AG10803 (cell line): Measurements from ENCODE around the gene KRTAP10-12.

Experiments
- DNase-seq: peaks from one replicate; pipeline ENCODE4 v3.0.0; 2010; ENCODE audit warnings: low read depth
- H3K4me3 ChIP-seq: 2 replicates; pipeline ENCODE4 v1.5.1; 2011; ENCODE audit warnings: mild to moderate bottlenecking, low read length, control low read depth
- TF ChIP-seq, protein P1 (sequence below): conservative IDR thresholded peaks from 2 replicates; pipeline ENCODE4 v1.5.1; 2011; ENCODE audit warnings: mild to moderate bottlenecking, low read length, control low read depth, inconsistent platforms

KRTAP10-12 gene

DNA sequence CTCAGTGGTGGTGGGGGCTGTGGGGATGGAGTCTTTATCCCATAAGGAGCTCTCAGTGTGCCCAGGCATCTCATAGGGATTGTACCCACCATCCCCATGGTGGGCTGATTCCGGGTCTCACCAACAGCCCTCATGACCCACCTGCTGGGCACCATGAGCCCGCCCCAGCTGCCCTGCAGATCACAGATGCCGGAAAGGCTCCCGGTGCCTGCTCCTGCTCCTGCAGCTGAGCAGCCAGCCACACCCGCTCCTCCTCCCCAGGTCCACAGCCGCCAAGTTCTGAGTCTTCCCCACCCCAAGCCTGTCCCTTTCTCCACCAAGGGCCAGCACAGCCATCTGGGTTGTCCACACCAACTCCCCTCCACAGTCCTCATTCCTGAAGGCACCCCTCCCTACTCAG is 29.9 kb downstream of the KRTAP10-12 start:
- H3K4me3 ChIP-seq, result no peak overlapping the region
- TF ChIP-seq, protein P1, sequence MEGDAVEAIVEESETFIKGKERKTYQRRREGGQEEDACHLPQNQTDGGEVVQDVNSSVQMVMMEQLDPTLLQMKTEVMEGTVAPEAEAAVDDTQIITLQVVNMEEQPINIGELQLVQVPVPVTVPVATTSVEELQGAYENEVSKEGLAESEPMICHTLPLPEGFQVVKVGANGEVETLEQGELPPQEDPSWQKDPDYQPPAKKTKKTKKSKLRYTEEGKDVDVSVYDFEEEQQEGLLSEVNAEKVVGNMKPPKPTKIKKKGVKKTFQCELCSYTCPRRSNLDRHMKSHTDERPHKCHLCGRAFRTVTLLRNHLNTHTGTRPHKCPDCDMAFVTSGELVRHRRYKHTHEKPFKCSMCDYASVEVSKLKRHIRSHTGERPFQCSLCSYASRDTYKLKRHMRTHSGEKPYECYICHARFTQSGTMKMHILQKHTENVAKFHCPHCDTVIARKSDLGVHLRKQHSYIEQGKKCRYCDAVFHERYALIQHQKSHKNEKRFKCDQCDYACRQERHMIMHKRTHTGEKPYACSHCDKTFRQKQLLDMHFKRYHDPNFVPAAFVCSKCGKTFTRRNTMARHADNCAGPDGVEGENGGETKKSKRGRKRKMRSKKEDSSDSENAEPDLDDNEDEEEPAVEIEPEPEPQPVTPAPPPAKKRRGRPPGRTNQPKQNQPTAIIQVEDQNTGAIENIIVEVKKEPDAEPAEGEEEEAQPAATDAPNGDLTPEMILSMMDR, result no peak
- no peak for DNase-seq

DNA sequence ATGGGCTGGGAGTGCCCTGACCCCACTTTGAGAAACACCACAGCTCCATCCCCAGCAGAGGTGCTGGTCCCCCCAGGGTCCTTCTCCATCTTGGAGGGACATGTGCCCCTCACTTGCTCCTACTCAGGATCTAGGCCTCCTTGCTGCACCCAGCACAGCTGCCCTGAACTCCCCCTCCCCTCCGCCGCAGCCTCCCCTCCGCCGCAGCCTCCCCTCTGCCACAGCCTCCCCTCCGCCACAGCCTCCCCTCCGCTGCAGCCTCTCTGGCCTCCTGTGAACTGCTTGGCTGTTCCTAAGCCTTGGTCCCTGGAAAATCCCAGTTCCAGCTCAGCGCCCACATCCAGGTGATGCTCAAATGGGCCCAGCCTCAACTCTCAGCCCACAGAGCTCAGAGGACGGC is 30.3 kb downstream of the KRTAP10-12 start:
- no peak for DNase-seq
- TF ChIP-seq, protein P1, result no peak

DNA sequence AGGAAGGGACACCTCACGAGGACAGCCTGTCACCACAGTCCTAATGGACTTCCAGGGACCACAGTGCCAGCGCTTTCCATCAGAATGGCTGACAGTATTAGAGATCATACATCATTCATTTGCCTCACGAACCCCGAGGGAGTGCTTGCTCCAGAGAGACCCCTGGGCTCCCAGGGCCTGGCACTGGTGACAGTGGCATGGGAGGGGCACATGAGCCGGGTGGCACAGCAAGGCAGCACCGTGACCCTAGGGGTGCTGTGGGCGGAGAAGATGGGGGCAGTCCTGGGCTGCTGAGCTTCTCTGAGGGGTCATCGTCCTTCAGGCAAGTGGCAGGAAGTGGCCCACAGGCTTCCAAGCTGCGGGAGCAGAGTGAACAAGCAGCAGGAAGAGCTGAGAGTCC is 30.8 kb downstream of the KRTAP10-12 start:
- DNase-seq, result no peak
- TF ChIP-seq, protein P1, result no peak
- H3K4me3 ChIP-seq, result no peak overlapping the region

More for the DNA sequence above, 30.3 kb downstream of the KRTAP10-12 start:
- no peak overlapping the region for H3K4me3 ChIP-seq

DNA sequence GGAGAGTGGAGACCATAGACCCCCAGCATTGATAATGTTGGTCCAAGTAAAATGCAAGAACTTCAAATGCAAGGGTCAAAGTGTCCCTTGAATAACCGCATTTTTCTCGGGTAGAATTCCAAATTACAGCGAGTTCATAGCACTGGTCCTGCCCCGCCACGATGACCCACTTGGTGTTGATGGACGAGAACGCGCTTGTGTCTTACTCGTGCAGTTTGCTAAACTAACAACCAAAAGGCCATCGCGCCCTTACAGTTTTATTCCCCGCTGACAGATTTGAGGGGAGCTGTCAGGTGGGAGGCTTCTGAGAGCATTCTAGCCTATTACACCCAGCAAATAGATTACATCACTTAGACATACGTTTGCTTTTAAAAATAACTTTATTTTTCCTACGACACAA is 31.7 kb downstream of the KRTAP10-12 start:
- no peak for DNase-seq
- TF ChIP-seq, protein P1, result no peak
- no peak overlapping the region for H3K4me3 ChIP-seq

DNA sequence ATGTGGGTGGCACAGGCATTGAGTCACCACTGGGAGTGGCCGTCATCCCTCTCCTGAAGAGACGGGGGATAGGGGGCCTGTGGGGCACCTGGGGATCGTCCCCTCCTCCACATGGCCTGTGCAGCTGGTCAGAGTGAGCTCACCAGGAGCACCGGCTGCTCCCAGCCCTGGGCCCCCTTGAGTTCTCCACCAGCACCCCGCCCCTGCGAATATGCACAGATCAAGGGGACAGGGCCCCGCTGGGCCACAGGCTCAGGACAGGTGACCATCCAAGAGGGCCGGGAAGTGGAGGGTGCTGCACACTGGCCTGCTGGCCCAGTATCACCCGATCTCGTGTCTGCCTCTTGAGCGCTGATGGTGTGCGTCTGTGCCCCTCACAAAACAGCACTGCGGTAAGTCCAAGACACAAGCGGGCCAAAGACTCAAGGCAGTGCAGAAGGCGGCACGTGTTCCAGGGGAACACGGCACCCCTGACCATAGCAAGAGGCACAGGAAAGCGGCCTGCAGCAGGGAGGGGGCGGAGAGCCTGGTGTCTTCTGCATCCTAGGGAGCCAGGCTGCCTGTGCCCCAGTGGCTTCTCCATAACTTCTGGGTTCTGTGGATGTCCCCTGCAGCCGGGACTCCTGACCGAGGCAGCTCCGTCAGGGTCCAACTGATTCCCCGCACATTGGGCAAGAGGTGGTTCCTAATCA is 32.5 kb downstream of the KRTAP10-12 start:
- no peak for DNase-seq
- TF ChIP-seq, protein P1, result no peak
- H3K4me3 ChIP-seq, result no peak overlapping the region

DNA sequence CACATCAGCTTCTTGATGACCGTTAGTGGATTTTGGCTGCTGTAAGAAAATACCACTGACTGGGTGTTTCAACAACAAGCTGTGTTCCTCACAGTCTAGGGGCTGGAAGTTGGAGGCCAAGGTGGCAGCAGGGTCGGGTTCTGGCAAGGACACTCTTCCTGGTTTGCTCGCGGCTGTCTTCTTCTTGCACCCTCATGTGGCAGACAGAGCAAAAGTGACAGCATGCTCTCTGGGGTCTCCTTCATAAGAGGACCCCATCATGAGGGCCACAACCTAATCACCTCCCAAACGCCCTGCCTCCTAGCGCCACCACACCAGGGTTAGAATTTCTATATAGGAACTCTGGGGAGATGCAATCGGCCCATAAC is 33.0 kb downstream of the KRTAP10-12 start:
- TF ChIP-seq, protein P1, result no peak
- DNase-seq, result no peak
- H3K4me3 ChIP-seq, result no peak overlapping the region

DNA sequence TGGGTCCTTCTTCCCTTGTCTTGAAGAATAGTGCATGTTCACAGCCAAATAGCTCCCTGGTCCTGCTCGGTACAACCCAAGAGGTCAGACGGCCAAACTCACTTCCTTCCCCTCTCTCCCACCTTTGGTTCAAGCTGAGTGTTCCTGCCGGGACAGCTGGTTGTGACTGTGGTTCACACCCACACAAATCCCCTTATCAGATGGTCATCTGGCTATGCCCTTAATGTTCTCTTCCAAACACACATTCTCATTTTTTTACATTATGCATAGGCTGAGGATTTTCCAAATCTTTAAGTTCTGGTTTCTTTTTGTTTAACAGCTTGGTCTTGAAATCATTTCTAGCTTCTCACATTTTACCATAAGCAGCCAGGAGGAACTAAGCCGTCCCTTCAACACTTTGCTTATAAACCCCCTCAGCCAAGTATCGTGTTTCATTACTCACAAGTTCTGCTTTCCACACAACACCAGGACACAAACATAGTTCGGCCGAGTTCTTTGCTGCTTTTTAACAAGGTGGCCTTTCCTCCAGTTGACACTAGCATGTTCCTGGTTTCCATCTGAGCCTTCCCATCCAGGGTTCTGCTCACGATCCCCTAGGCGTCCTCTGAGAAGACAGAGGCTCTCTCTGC is 34.1 kb downstream of the KRTAP10-12 start:
- no peak for DNase-seq
- TF ChIP-seq, protein P1, result no peak
- no peak overlapping the region for H3K4me3 ChIP-seq
